Right atrium auricular region (tissue), 2 donors: Measurements from ENCODE around the gene MYOF. TPM values are rescaled to one million over a fixed set of nuclear protein-coding genes. Genes with fewer than 3 reads are reported as not detected.

ENCODE experiments used
- DNase-seq: peaks from one replicate; pipeline ENCODE4 v3.0.0-alpha.2; 2019; ENCODE audit warnings: low spot score
- H3K27ac ChIP-seq, 2 donors: fragments of 200-600 bp; sonication (generic); 1 replicate in 1 of 2; 2 replicates in 1 of 2; pipeline ENCODE4 v1.5.1; 2016 to 2019
- H3K27me3 ChIP-seq, 2 donors: fragments of 200-600 bp; sonication (generic); one replicate each; pipeline versions ENCODE4 v1.5.1 to v1.6.0; 2017 to 2019
- H3K36me3 ChIP-seq: fragments of 200-600 bp; sonication (generic); one replicate; pipeline ENCODE4 v1.5.1; 2016
- H3K4me1 ChIP-seq, 2 donors: fragments of 200-600 bp; sonication (generic); one replicate each; pipeline versions ENCODE4 v1.5.1 to v1.6.0; 2017 to 2019
- H3K4me3 ChIP-seq, 2 donors: fragments of 200-600 bp; sonication (generic); 1 replicate in 1 of 2; 2 replicates in 1 of 2; pipeline ENCODE4 v1.5.1; 2017 to 2019; ENCODE audit warnings: mild to moderate bottlenecking in 1 of 2, moderate library complexity in 1 of 2
- H3K9me3 ChIP-seq, 2 donors: fragments of 200-600 bp; sonication (generic); one replicate each; pipeline ENCODE4 v1.5.1; 2019
- total RNA-seq, 2 donors: library from RNA; depleted of rRNA; stranded (reverse); fragments of >200 nt; gene quantifications; one replicate each; pipeline ENCODE4 v1.1.0, GENCODE V29; 2016
- TF ChIP-seq, protein P1 (sequence below), 2 donors: fragments of 200-600 bp; sonication (generic); IDR thresholded peaks; one replicate each; pipeline ENCODE4 v1.5.1; 2019; ENCODE audit warnings: antibody characterized with exemption in 2 of 2

Gene MYOF
- total RNA-seq, 2 donors from 2014 or later, result 13.4 to 14.1 TPM

- Histone ChIP-seq H3K4me1 (peaks cover 0 to 64% of the 10 kb centered on the region in 2 donors), H3K4me3 (no peak overlapping the region)
These were observed 43.4 kb downstream of the MYOF start for GRCh38 chr10:93438613-93439253.

DNA sequence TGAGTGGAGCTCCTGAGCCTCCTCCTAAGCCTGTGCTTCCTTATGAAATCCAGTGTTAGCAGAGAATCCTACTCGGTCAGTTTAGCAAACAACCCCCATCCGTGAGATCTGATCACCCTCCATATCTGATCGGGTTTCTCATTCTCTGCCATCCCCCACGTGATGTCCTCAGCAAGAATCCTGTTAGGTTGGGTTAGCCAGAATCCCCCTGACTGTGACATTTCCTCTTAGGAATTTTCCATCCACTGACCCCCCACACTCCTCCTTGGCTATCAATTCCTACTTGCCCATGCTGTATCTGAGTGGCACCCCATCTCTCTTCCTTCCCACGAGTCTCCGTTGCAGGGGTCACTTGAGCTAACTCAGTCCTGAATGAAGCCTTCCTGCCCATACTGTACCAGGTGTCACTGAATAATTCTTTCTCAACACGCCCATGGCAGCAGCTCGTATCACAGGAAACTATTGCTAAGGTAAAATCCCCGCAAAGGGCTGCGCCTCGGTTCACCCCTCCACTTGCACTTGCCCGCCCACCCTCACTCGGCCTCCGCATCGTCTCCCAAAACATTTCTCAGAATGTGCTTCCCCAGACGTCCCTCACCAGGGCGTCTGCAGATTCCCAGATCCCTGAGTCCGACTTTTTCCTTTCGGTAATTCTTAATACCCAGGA is 44.1 kb downstream of the MYOF start:
- TF ChIP-seq, protein P1, sequence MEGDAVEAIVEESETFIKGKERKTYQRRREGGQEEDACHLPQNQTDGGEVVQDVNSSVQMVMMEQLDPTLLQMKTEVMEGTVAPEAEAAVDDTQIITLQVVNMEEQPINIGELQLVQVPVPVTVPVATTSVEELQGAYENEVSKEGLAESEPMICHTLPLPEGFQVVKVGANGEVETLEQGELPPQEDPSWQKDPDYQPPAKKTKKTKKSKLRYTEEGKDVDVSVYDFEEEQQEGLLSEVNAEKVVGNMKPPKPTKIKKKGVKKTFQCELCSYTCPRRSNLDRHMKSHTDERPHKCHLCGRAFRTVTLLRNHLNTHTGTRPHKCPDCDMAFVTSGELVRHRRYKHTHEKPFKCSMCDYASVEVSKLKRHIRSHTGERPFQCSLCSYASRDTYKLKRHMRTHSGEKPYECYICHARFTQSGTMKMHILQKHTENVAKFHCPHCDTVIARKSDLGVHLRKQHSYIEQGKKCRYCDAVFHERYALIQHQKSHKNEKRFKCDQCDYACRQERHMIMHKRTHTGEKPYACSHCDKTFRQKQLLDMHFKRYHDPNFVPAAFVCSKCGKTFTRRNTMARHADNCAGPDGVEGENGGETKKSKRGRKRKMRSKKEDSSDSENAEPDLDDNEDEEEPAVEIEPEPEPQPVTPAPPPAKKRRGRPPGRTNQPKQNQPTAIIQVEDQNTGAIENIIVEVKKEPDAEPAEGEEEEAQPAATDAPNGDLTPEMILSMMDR (IDR thresholded peaks at IDR 0.05), result no peak

More at GRCh38 chr10:93438613-93439253, 43.4 kb downstream of the MYOF start:
- no peak for DNase-seq
- TF ChIP-seq, protein P1 (IDR thresholded peaks at IDR 0.05), result no peak
- Histone ChIP-seq H3K36me3 (no peaks in the 10 kb centered on the region), H3K9me3 (no peaks in the 10 kb centered on the region), H3K27ac (peak overlapping the region; percentile 97 to 98), H3K27me3 (no peaks in the 10 kb centered on the region)

GRCh38 chr10:93437086-93437945 is 44.8 kb downstream of the MYOF start:
- TF ChIP-seq, protein P1 (IDR thresholded peaks at IDR 0.05), result no peak
- Histone ChIP-seq H3K27ac (peak overlapping the region; percentile 97 to 98), H3K4me1 (peaks cover 0 to 64% of the 10 kb centered on the region in 2 donors)

More for the DNA sequence above, 44.1 kb downstream of the MYOF start:
- H3K4me1 ChIP-seq, result peaks cover 0 to 64% of the 10 kb centered on the region in 2 donors
- DNase-seq, result no peak
- H3K36me3 ChIP-seq, result no peaks in the 10 kb centered on the region
- H3K27me3 ChIP-seq, result no peaks in the 10 kb centered on the region
- no peaks in the 10 kb centered on the region for H3K9me3 ChIP-seq
- H3K4me3 ChIP-seq, result peak overlapping the region in 1 of 2 donors; percentile 27
- peak overlapping the region; percentile 97 to 98 for H3K27ac ChIP-seq

GRCh38 chr10:93436591-93437085 is 45.5 kb downstream of the MYOF start:
- Histone ChIP-seq H3K9me3 (no peaks in the 10 kb centered on the region), H3K36me3 (no peaks in the 10 kb centered on the region), H3K4me3 (peak overlapping the region in 1 of 2 donors; percentile 27), H3K27ac (peak overlapping the region; percentile 97 to 98), H3K27me3 (no peaks in the 10 kb centered on the region), H3K4me1 (peaks cover 0 to 66% of the 10 kb centered on the region in 2 donors)
- peak; percentile 83 for DNase-seq
- TF ChIP-seq, protein P1 (IDR thresholded peaks at IDR 0.05), result no peak

More at GRCh38 chr10:93437086-93437945, 44.8 kb downstream of the MYOF start:
- peak; percentile 93 for DNase-seq
- no peaks in the 10 kb centered on the region for H3K36me3 ChIP-seq
- no peaks in the 10 kb centered on the region for H3K9me3 ChIP-seq
- peak overlapping the region in 1 of 2 donors; percentile 27 for H3K4me3 ChIP-seq
- H3K27me3 ChIP-seq, result no peaks in the 10 kb centered on the region

- TF ChIP-seq, protein P1 (IDR thresholded peaks at IDR 0.05), result no peak
- Histone ChIP-seq H3K27me3 (no peaks in the 10 kb centered on the region), H3K4me3 (no peak overlapping the region), H3K4me1 (peaks cover 0 to 63% of the 10 kb centered on the region in 2 donors), H3K9me3 (no peaks in the 10 kb centered on the region), H3K27ac (peak overlapping the region; percentile 97 to 98), H3K36me3 (no peaks in the 10 kb centered on the region)
- DNase-seq, result no peak
These were observed 46.3 kb downstream of the MYOF start for GRCh38 chr10:93435621-93436397.
